Measurements from ENCODE around the gene POC1A. TPM values are rescaled to one million over a fixed set of nuclear protein-coding genes. Genes with fewer than 3 reads are reported as not detected.
A peak's percentile ranks its signal among the peaks of the same experiment; 100 is the strongest.
"Not testable (repeated sequence)": the region's sequence is repeated elsewhere in the genome, so short reads cannot be mapped to it uniquely, and the experiment has no call there.

Gene POC1A
- total RNA-seq, 1 experiment from 2014 or later: 43.0 TPM

DNA sequence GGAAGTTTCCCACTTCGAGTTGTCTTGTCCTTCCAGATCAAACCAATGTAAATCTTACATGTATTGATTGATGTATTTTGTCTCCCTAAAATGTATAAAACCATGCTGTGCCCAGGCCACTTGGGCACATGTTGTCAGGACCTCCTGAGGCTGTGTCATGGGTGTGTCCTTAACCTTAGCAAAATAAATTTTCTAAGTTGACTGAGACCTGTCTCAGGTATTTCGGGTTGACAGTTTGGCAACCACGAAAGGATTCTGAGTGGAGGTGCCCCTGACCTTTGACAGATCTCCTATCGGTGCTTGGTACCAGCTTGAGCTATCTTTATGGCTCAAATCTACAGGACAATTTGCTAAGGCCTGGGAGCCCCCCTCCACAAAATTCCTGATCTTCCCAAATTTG, 1.7 kb upstream of the POC1A start:
- Histone ChIP-seq H3K9ac (ENCODE audit: low read length) (no peak overlapping the region), H3K9me3 (ENCODE audit: low read length) (no peaks in the 10 kb centered on the region), H3F3A (ENCODE audit: low read length, unreplicated experiment) (no peaks in the 10 kb centered on the region), H3K79me2 (ENCODE audit: low read length) (peaks cover 28% of the 10 kb centered on the region), H3K4me1 (ENCODE audit: insufficient read depth, low read length) (peaks cover 17% of the 10 kb centered on the region), H3K27ac (ENCODE audit: low read length) (no peak overlapping the region), H3K4me3 (ENCODE audit: low read length) (no peak overlapping the region), H2AFZ (ENCODE audit: low read length) (no peak overlapping the region), H3K36me3 (ENCODE audit: low read depth, low read length) (no peaks in the 10 kb centered on the region), H3K27me3 (ENCODE audit: low read length) (no peaks in the 10 kb centered on the region), H3K4me2 (ENCODE audit: low read length) (no peak overlapping the region), H3K9me2 (replicated peaks; ENCODE audit: low read length) (no peaks in the 10 kb centered on the region), H4K20me1 (ENCODE audit: low read length) (no peaks in the 10 kb centered on the region)
- intact Hi-C loops (cut with micrococcal nuclease): loop anchor here (2.0 kb wide), 1 partner anchor 43 kb away; the partner anchor contains the start of gene ALAS1
- no TSS peak for BruUV-seq (replicated peaks)
- CTCF ChIA-PET: no interaction called here
- TF ChIP-seq, protein P1, sequence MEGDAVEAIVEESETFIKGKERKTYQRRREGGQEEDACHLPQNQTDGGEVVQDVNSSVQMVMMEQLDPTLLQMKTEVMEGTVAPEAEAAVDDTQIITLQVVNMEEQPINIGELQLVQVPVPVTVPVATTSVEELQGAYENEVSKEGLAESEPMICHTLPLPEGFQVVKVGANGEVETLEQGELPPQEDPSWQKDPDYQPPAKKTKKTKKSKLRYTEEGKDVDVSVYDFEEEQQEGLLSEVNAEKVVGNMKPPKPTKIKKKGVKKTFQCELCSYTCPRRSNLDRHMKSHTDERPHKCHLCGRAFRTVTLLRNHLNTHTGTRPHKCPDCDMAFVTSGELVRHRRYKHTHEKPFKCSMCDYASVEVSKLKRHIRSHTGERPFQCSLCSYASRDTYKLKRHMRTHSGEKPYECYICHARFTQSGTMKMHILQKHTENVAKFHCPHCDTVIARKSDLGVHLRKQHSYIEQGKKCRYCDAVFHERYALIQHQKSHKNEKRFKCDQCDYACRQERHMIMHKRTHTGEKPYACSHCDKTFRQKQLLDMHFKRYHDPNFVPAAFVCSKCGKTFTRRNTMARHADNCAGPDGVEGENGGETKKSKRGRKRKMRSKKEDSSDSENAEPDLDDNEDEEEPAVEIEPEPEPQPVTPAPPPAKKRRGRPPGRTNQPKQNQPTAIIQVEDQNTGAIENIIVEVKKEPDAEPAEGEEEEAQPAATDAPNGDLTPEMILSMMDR (conservative IDR thresholded peaks at IDR 0.05; ENCODE audit: low read depth, low read length): no peak
- TF ChIP-seq EZH2phosphoT487 (IDR thresholded peaks at IDR 0.05; ENCODE audit: borderline replicate concordance, low read length) (no peak), EZH2 (IDR thresholded peaks at IDR 0.05; ENCODE audit: low read length, unreplicated experiment) (no peak)
- DNase-seq: no peak
- POLR2A ChIA-PET (ENCODE audit: unreplicated experiment): no interaction called here
- no peak for ATAC-seq

DNA sequence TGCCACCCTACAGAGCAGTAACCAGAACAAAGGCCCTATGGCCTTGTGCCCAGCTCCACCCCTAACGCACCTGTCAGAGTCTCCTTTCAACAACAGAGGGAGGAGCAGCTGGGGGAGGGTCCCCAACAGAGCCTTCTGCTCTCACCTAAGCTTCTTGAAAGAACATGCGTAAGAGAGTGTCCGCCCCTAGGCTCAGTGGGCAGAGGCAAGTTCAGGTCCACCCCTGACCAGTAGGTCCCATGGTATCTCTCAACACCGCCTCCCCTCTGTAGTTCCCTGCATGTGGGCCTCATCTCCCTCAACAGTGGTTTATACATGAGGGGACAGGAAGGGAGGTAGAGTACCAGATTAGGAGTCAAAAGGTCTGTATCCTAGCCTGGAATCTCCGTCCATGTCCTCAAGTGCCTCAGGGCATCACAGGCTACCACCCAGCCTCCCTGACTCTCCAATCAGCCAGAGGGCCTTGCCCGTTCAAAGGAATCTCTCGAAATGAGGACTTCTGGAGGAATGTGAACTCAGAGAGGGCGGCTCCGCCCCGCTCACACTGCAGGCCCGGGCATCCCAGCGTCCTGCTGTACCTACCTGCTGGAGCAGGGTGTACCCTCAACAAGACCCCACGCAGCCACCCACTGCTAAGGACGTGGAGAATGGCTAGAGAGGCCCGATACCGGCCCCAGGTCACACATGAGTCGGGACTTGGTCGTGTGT, 680 bp downstream of the POC1A start:
- ATAC-seq: peak; percentile 21
- H3K27ac ChIP-seq (ENCODE audit: low read length): peak overlapping the region; percentile 71
- H3K27me3 ChIP-seq (ENCODE audit: low read length): no peaks in the 10 kb centered on the region
- no peaks in the 10 kb centered on the region for H3F3A ChIP-seq (ENCODE audit: low read length, unreplicated experiment)
- no peaks in the 10 kb centered on the region for H3K9me2 ChIP-seq (replicated peaks; ENCODE audit: low read length)
- H3K9ac ChIP-seq (ENCODE audit: low read length): peak overlapping the region; percentile 87
- BruUV-seq (replicated peaks): TSS peak; percentile 48
- peak overlapping the region; percentile 95 for H2AFZ ChIP-seq (ENCODE audit: low read length)
- no peaks in the 10 kb centered on the region for H4K20me1 ChIP-seq (ENCODE audit: low read length)
- ChIA-PET POLR2A (ENCODE audit: unreplicated experiment) (interaction anchor here (0.6 kb wide), 1 partner anchor 98 kb away, joined by 6 read pairs; the partner anchor contains the start of gene DUSP7), CTCF (interaction anchor here (0.7 to 1.3 kb wide), 4 partner anchors 9 to 152 kb away, joined by 3 to 6 read pairs (median 4); no protein-coding TSS in a partner anchor)
- peak overlapping the region; percentile 89 for H3K4me3 ChIP-seq (ENCODE audit: low read length)
- TF ChIP-seq, protein P1 (conservative IDR thresholded peaks at IDR 0.05; ENCODE audit: low read depth, low read length): peak; percentile 26; the same call in 1 of the 2 replicates
- TF ChIP-seq EZH2phosphoT487 (IDR thresholded peaks at IDR 0.05; ENCODE audit: borderline replicate concordance, low read length): no peak
- H3K79me2 ChIP-seq (ENCODE audit: low read length): peaks cover 31% of the 10 kb centered on the region
- H3K4me2 ChIP-seq (ENCODE audit: low read length): peak overlapping the region; percentile 96
- intact Hi-C loops (cut with micrococcal nuclease): loop anchor here (1.0 to 5.0 kb wide), 5 partner anchors 18 to 134 kb away; partner anchors contain the start of genes ALAS1 and GLYCTK
- peak; percentile 67 for DNase-seq
- peaks cover 19% of the 10 kb centered on the region; the same call in 1 of the 2 replicates for H3K36me3 ChIP-seq (ENCODE audit: low read depth, low read length)
- no peaks in the 10 kb centered on the region for H3K9me3 ChIP-seq (ENCODE audit: low read length)
- H3K4me1 ChIP-seq (ENCODE audit: insufficient read depth, low read length): peaks cover 17% of the 10 kb centered on the region

DNA sequence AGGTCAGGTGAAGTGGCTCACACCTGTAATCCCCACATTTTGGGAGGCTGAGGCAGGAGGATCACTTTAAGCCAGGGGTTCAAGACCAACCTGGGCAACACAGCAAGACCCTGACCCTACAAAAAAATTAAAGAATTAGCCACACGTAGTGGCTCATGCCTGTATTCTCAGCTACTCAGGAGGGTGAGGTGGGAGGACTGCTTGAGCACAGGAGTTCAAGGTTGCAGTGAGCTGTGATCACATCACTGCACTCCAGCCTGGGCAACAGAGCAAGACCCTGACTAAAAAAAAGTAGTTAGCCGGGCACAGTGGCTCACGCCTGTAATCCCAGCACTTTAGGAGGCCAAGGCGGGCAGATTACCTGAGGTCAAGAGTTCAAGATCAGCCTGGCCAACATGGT, 2.2 kb downstream of the POC1A start:
- H3K27ac ChIP-seq (ENCODE audit: low read length); BruUV-seq (replicated peaks); H3K27me3 ChIP-seq (ENCODE audit: low read length); CTCF ChIA-PET; H3K4me2 ChIP-seq (ENCODE audit: low read length); DNase-seq; POLR2A ChIA-PET (ENCODE audit: unreplicated experiment); H2AFZ ChIP-seq (ENCODE audit: low read length); H3K9me2 ChIP-seq (replicated peaks; ENCODE audit: low read length); H3K4me3 ChIP-seq (ENCODE audit: low read length); H4K20me1 ChIP-seq (ENCODE audit: low read length); H3F3A ChIP-seq (ENCODE audit: low read length, unreplicated experiment); H3K9me3 ChIP-seq (ENCODE audit: low read length); ATAC-seq; H3K9ac ChIP-seq (ENCODE audit: low read length): not testable (repeated sequence)
- Histone ChIP-seq H3K36me3 (ENCODE audit: low read depth, low read length) (peaks cover 24% of the 10 kb centered on the region; the same call in 1 of the 2 replicates), H3K79me2 (ENCODE audit: low read length) (peaks cover 31% of the 10 kb centered on the region), H3K4me1 (ENCODE audit: insufficient read depth, low read length) (peaks cover 17% of the 10 kb centered on the region)
- intact Hi-C loops (cut with micrococcal nuclease): loop anchor here (5.0 kb wide), 1 partner anchor 135 kb away; the partner anchor contains the start of gene GLYCTK
